GM19023 (cell line): Measurements from ENCODE around the gene PDE6C.

Experiments
- ATAC-seq: cut with Tn5 transposase; IDR thresholded peaks from one replicate; pipeline ENCODE4 v1.9.1; 2021; ENCODE audit warnings: mild to moderate bottlenecking, moderate library complexity; ENCODE audit not compliant: unreplicated experiment

The PDE6C gene

GRCh38 chr10:93593749-93594148 lies 18.6 kb upstream of the PDE6C start:
- ATAC-seq: no peak

DNA sequence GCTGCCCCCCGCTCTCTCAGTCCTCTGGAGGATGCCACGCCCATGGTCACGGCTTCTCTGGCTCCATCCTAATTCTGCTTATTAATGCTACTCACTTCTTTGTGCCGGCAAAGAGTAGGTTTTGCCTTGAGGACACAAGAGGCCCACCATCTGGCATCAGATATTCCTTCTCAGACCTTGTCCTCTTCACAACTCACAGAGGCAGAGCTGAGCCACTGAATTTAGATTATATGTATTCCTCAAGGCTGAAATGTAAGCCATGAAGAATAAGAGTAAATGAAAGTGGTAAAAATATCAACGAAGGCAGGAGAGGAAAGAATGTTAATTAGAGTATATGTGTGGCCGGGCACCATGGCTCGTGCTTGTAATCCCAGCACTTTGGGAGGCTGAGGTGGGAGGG lies 17.8 kb upstream of the PDE6C start:
- no peak for ATAC-seq

DNA sequence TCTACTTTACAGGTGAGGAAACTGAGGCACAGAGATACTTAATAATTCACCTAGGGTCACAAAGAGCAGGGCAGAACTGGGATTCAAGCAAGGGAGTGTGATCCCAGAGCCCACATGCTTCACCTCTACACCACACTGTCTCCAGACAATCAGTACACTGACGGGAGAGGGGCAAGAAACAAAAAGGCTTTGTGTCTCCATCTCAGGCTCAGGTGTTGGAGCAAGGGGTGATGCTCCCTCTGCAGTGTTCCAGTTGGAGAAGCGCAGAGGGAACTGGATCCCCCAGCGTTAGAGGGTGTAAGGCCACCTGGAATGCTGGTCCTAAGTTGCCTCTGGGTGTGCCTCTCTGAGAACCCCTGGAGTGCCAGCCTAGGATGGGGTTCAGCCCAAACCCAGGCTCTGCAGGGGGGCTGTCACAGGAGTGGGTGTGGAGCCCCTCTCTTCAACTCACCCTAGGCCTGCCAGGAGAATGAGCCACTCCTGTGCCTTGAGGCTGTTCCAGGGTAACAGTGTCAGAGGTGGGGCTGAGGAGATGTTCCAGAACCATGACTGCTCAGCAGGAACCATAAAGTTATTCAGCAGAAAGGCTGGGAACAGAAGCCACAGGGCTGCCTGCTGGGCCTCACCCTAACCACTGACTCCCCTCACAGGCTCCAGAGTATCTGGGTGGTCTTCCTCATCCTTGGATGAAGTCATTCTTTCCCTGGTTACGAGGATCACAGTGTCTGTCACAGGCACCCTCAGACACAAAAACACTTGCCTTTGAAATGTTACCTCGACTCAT lies 16.8 kb upstream of the PDE6C start:
- no peak for ATAC-seq

DNA sequence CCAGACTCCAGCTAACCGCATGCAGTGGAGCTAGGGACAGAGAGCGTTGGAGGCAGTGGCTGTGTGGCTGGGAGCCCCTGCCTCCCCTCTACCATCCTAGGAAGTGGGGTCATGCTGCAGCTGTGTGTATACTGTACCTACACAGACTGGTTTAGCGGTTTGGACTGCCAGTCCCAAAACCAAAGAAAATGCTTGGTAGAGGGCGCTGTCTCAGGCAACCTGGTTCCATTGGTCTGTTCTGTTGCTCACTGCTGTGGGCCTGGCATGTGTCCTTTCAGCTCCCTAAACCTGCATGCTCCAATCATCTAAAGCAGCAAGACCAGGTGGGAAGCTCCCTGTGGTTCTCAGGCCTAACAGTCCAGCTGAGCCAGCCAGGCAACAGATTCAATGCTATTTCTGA lies 15.8 kb upstream of the PDE6C start:
- no peak for ATAC-seq

DNA sequence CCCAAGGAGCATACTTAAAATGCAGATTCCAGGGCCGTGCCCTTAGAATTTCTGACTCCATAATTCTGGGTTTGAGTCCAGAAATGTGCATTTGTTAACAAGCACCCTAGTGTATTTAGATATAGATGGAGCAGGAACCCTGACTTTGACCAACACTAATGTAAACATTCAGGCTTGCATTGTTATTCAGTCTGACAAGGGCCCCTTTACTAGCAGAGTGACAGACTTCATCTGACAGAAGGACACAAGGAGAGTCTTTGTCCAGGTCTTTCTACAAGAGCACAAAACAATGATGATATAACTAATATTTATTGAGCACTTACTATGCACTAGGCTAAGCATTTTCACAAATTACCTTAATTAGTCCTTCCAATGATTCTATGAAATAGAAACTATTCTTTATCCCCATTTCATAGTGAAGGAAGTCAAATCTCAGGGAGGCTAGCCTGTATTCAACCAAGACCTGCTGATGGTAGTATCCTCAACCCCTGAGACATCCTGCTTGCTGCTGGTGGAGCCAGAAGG lies 15.2 kb upstream of the PDE6C start:
- ATAC-seq: no peak

DNA sequence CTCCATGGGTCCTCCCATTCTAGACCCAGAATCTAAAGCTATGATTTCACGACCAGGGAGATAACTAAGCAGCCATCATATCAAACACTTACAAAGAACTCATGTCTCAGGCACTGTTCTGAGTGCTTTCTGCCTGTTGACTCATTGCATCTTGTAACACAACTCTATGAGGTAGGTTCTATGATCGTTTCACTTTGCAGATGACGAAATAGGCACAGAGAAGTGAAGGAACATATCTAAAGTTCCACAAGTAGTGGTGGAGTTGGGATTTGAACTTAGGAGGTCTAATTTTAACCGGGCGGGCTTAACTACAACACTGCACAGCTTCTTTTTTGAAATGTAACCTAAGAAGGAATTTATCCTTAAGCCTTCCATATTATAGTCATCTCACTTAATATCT lies 14.2 kb upstream of the PDE6C start:
- no peak for ATAC-seq

GRCh38 chr10:93599335-93599734 lies 13.0 kb upstream of the PDE6C start:
- no peak for ATAC-seq

DNA sequence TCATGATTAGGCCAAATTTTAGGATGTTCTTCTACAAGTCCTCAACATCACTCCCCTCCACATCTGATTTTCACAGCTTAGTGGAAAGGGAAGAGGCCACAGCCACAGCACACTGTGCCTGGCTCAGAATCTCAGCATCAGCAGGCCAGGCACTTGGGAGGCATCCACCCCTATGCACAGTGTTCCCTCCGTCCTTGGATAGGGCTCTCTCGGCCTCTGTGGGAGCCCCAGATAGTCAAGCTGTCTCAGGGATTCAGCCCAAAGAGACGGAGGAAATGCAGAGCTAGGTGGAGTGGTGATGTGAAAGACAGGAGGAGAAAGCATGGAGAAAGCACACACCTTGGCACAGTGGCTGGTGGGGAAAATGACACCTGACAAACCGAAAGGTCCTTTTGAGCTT lies 12.6 kb upstream of the PDE6C start:
- ATAC-seq: no peak

- no peak for ATAC-seq
These were observed 11.7 kb upstream of the PDE6C start for GRCh38 chr10:93600446-93601145.

GRCh38 chr10:93601146-93601773 lies 11.1 kb upstream of the PDE6C start, which contains the start of gene RBP4:
Gene RBP4 (minus strand): TSS chr10:93601235. CDS start chr10:93601028, 207 bp downstream.
- no peak for ATAC-seq

DNA sequence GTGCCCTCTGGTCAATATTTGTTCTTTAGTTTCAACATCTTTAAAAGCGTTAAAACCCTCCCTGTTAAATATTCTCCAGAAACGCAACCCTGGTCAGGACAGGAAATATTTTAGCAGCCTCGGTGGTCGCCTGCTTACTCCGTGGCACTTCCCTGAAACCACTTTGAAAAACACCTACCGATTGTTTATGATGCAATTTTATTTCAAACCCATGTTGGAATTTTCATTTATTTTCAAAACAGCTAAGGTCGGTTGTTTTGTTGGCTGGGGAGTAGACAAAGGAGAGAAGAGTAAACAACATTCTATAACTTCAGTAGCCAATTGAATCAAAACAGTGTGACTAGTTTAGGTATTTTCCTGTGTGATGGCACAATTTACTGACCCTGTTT lies 10.6 kb upstream of the PDE6C start:
- ATAC-seq: no peak

GRCh38 chr10:93603023-93603422 lies 9.3 kb upstream of the PDE6C start:
- ATAC-seq: no peak

DNA sequence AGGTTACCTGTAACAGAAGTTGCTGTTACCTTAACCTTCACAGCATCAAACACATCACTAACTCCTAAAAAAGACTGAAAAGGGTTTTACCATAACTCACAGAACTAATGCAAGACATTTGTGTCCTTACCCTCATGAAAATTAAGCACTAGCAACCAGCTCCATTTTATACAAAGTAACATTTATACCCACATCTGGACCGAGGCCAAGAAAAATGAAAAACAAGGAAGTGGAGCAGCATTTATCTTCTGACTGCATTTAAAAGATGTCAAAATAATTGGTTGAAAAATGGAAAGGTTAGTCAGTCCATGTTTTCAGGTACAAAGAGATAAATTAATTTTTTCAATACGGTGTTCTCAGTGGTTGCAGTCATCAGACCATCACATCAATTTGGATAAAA lies 8.2 kb upstream of the PDE6C start:
- ATAC-seq: no peak

DNA sequence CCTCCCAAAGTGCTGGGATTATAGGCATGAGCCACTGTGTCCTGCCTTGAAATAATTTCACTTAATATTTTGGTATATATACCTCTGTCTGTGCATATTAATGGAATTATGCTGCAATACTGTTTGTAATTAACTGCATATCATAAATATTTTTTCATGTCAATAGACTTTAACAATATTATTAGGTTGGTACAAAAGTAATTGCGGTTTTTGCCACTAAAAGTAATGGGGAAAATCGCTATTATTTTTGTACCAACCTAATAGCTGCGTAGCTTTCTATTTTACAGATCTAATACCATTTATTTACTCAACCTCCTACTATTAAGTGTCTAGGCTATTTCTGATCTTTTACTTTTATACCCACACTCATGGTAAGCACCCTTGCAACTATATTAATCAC lies 3.9 kb upstream of the PDE6C start:
- ATAC-seq: no peak

DNA sequence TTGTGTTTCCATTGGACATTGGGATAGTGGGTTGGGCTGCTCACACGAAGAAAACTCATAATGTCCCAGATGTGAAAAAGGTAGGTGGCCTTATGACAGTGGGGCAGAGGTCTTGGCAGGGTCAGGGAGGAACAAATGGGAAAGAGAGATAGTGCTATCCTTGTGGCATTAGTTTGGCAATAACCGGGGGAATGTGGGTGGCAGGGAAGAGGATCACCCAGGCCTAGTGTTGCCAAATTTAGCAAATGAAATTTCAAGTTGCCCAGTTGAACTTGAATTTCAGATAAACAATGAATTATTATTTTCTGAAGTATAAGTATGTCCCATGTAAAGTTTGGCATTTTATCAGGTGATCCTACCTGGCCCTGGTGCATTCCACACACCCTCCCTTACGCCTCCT lies 789 bp downstream of the PDE6C start:
- no peak for ATAC-seq

GRCh38 chr10:93614101-93614825 lies 1.9 kb downstream of the PDE6C start:
- no peak for ATAC-seq

- ATAC-seq: no peak
These were observed 3.4 kb downstream of the PDE6C start for GRCh38 chr10:93615576-93616235.

- ATAC-seq: no peak
These were observed 8.6 kb downstream of the PDE6C start for GRCh38 chr10:93620925-93621324.

GRCh38 chr10:93622942-93623341 lies 10.6 kb downstream of the PDE6C start:
- ATAC-seq: no peak

- no peak for ATAC-seq
These were observed 16.5 kb downstream of the PDE6C start for GRCh38 chr10:93628858-93629257.
